Neuronal stem cell (in vitro differentiated cells): ENCODE results near the gene RPL10A.
A peak's percentile ranks its signal among the peaks of the same experiment; 100 is the strongest.
"Not testable (repeated sequence)": the region's sequence is repeated elsewhere in the genome, so short reads cannot be mapped to it uniquely, and the experiment has no call there.

Experiments used
- DNase-seq: peaks from one replicate; pipeline ENCODE4 v3.0.0-alpha.2; 2013; ENCODE audit warnings: low spot score
- H2AFZ ChIP-seq: one replicate; pipeline ENCODE4 v1.6.1; 2013; ENCODE audit warnings: mild to moderate bottlenecking, low read length, inconsistent platforms
- H2AK5ac ChIP-seq: 2 replicates; pipeline ENCODE4 v1.6.1; 2013; ENCODE audit warnings: low read depth, mild to moderate bottlenecking, inconsistent platforms, low read length, moderate library complexity, mixed read lengths
- H2BK120ac ChIP-seq: 2 replicates; pipeline ENCODE4 v1.6.1; 2013; ENCODE audit warnings: low read depth, mild to moderate bottlenecking, inconsistent platforms, low read length, moderate library complexity, mixed read lengths
- H2BK12ac ChIP-seq: one replicate; pipeline ENCODE4 v1.6.1; 2013; ENCODE audit warnings: low read length, inconsistent platforms
- H2BK15ac ChIP-seq: 2 replicates; pipeline ENCODE4 v1.6.1; 2013; ENCODE audit warnings: mild to moderate bottlenecking, low read length, inconsistent platforms, mixed read lengths
- H2BK5ac ChIP-seq: one replicate; pipeline ENCODE4 v1.6.1; 2013; ENCODE audit warnings: inconsistent platforms, mild to moderate bottlenecking, low read length, moderate library complexity
- H3K14ac ChIP-seq: one replicate; pipeline ENCODE4 v1.6.1; 2013; ENCODE audit warnings: low read length, inconsistent platforms
- H3K18ac ChIP-seq: 2 replicates; pipeline ENCODE4 v1.6.1; 2013; ENCODE audit warnings: low read length, inconsistent platforms
- H3K23ac ChIP-seq: 2 replicates; pipeline ENCODE4 v1.6.1; 2013; ENCODE audit warnings: low read depth, mild to moderate bottlenecking, mixed read lengths, low read length, inconsistent platforms; ENCODE audit not compliant: poor library complexity
- H3K27ac ChIP-seq: replicated peaks from 3 replicates; pipeline ENCODE4 v1.5.1; 2013; ENCODE audit warnings: low read length, inconsistent platforms
- H3K27me3 ChIP-seq, 3 experiments: 2 replicates each; pipeline ENCODE4 v1.6.1; 2013; ENCODE audit warnings: low read length in 3 of 3, mild to moderate bottlenecking in 2 of 3, inconsistent platforms in 1 of 3, low read depth in 1 of 3, mixed read lengths in 1 of 3, moderate library complexity in 1 of 3; ENCODE audit not compliant: control insufficient read depth in 3 of 3, insufficient read depth in 3 of 3
- H3K36me3 ChIP-seq, 2 donors: replicated peaks in 1 of 2; 2 replicates each; pipeline ENCODE4 v1.6.1; 2013; ENCODE audit warnings: low read length in 2 of 2; ENCODE audit not compliant: control insufficient read depth in 2 of 2, insufficient read depth in 2 of 2
- H3K4ac ChIP-seq: 2 replicates; pipeline ENCODE4 v1.6.1; 2013; ENCODE audit warnings: inconsistent platforms, mild to moderate bottlenecking, low read length, moderate library complexity
- H3K4me1 ChIP-seq, 2 donors: 1 replicate in 1 of 2; 2 replicates in 1 of 2; pipeline ENCODE4 v1.6.1; 2013; ENCODE audit warnings: low read length in 2 of 2, low read depth in 1 of 2; ENCODE audit not compliant: control insufficient read depth in 2 of 2, insufficient read depth in 1 of 2
- H3K4me2 ChIP-seq: one replicate; pipeline ENCODE4 v1.6.1; 2013; ENCODE audit warnings: mild to moderate bottlenecking, low read length, inconsistent platforms; ENCODE audit not compliant: insufficient read depth, poor library complexity, severe bottlenecking
- H3K4me3 ChIP-seq, 2 donors: 2 replicates each; pipeline ENCODE4 v1.5.1; 2013; ENCODE audit warnings: low read length in 2 of 2, mild to moderate bottlenecking in 2 of 2, inconsistent platforms in 1 of 2, moderate library complexity in 1 of 2
- H3K79me1 ChIP-seq: one replicate; pipeline ENCODE4 v1.6.1; 2013; ENCODE audit warnings: low read depth, mild to moderate bottlenecking, inconsistent platforms, low read length, moderate library complexity
- H3K9ac ChIP-seq: one replicate; pipeline ENCODE4 v1.6.1; 2013; ENCODE audit warnings: mild to moderate bottlenecking, low read depth, low read length, inconsistent platforms; ENCODE audit not compliant: poor library complexity
- H3K9me3 ChIP-seq, 2 donors: replicated peaks in 1 of 2; 2 replicates each; pipeline versions ENCODE3 to v1.6.1; 2013; ENCODE audit warnings: low read length in 2 of 2, mild to moderate bottlenecking in 2 of 2, inconsistent platforms in 1 of 2, low read depth in 1 of 2, mixed read lengths in 1 of 2, moderate library complexity in 1 of 2; ENCODE audit not compliant: control insufficient read depth in 2 of 2, insufficient read depth in 1 of 2
- H4K8ac ChIP-seq: one replicate; pipeline ENCODE4 v1.6.1; 2013; ENCODE audit warnings: low read depth, mild to moderate bottlenecking, inconsistent platforms, low read length, moderate library complexity
- H4K91ac ChIP-seq: one replicate; pipeline ENCODE4 v1.6.1; 2013; ENCODE audit warnings: low read length, low read depth, mild to moderate bottlenecking, inconsistent platforms; ENCODE audit not compliant: poor library complexity
- WGBS, 2 donors: extraction: QIAGEN DNeasy Blood & Tissue Kit; methylation state at CpG; one replicate each; pipeline ENCODE4 v1.1.7; 2013; ENCODE audit warnings: missing lambda C conversion rate in 2 of 2, mixed read lengths in 1 of 2; ENCODE audit not compliant: insufficient read length in 2 of 2, insufficient replicate concordance in 1 of 2; ENCODE audit errors: extremely low coverage in 2 of 2; 5-methylcytosine and 5-hydroxymethylcytosine counted together

RPL10A gene

DNA sequence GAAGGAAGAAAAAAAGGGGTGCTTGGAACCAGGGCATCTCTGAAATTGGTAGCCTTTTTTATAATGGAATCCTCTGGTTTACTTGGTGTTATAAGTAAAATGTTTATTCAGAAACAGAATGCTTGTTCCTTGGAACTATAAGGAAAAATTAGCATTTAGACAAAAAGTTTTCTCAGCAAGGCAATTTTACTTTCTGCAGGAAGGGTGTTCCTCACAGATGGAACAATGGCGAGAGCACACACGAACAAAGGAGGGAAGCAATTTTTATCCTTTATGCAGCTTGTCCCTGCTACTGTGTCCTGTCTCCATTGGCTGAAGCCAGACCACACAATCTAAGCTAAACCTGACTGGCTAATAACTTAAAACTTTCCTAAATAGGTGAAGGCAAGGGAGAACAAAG is 38.7 kb upstream of the RPL10A start:
- Histone ChIP-seq H3K27ac (no peak overlapping the region), H3K4me1 (peaks cover 0 to 9% of the 10 kb centered on the region in 2 donors), H4K91ac (no peak overlapping the region), H3K18ac (no peak overlapping the region), H3K27me3 (no peaks in the 10 kb centered on the region), H2BK120ac (no peak overlapping the region), H3K4me3 (no peak overlapping the region), H2AK5ac (no peak overlapping the region), H3K4ac (no peak overlapping the region), H2BK5ac (no peak overlapping the region), H2BK12ac (no peak overlapping the region), H3K79me1 (no peaks in the 10 kb centered on the region), H3K36me3 (peaks cover 5 to 15% of the 10 kb centered on the region in 2 donors), H3K4me2 (no peak overlapping the region), H2AFZ (no peak overlapping the region), H3K9me3 (peaks cover 11 to 17% of the 10 kb centered on the region in 2 donors), H2BK15ac (no peak overlapping the region), H4K8ac (no peak overlapping the region), H3K9ac (no peak overlapping the region), H3K14ac (no peak overlapping the region), H3K23ac (no peak overlapping the region)
- no CpG with 5 or more reads among the region's 2 CpGs for WGBS, 2 donors
- DNase-seq, result no peak

DNA sequence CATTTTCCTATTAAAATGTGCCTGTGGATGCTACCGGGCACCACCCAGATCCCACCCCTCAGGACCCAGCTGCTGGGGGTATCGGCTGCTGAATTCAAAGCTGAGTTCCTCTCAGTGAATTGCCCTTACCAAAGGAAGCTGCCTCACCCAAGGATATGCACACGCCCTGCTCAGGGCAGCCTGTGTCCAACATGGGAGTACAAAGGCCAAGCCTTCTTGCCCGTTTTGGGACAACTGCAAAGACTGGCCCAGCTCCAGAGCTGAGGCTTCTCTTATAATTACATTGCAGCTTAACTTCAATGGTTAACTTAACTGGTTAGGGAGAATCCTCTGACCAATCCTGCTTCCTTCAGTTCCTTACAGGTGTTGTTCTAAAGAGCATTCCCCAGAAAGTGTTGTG is 35.9 kb upstream of the RPL10A start:
- no CpG with 5 or more reads among the region's 4 CpGs for WGBS, 2 donors

DNA sequence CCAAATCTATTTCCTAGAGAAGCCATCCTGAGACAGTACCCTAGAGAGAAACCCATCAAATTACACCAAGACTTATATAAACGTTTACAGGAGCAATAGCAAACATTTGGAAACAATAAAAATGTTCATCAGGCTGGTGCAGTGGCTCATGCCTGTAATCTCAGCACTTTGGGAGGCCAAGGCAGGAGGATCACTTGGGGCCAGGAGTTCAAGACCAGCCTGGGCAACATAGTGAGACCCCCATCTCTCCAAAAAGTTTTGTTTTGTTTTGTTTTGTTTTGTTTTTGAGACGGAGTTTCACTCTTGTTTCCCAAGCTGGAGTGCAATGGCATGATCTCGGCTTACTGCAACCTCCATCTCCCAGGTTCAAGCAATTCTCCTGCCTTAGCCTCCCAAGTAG is 35.5 kb upstream of the RPL10A start:
- H3K9me3 ChIP-seq, result peaks cover 11 to 17% of the 10 kb centered on the region in 2 donors
- not testable (repeated sequence) for H4K91ac ChIP-seq, H3K4me1 ChIP-seq, H3K18ac ChIP-seq, H2BK15ac ChIP-seq, H3K4ac ChIP-seq, H4K8ac ChIP-seq, H3K79me1 ChIP-seq, H3K36me3 ChIP-seq, H3K14ac ChIP-seq, H2BK5ac ChIP-seq, H2BK12ac ChIP-seq, H3K4me2 ChIP-seq, DNase-seq, H2AK5ac ChIP-seq, H2AFZ ChIP-seq, H3K23ac ChIP-seq, H3K27ac ChIP-seq, H3K9ac ChIP-seq, H2BK120ac ChIP-seq, H3K27me3 ChIP-seq, H3K4me3 ChIP-seq
- WGBS, 2 donors, result no CpG with 5 or more reads among the region's 3 CpGs

More for the DNA sequence above, 35.9 kb upstream of the RPL10A start:
- Histone ChIP-seq H2AFZ (no peak overlapping the region), H3K27me3 (no peaks in the 10 kb centered on the region), H3K18ac (no peak overlapping the region), H4K8ac (no peak overlapping the region), H2BK15ac (no peak overlapping the region), H3K79me1 (no peaks in the 10 kb centered on the region), H3K23ac (no peak overlapping the region), H3K4me2 (no peak overlapping the region), H4K91ac (no peak overlapping the region), H3K14ac (no peak overlapping the region), H3K4me1 (peaks cover 0 to 1% of the 10 kb centered on the region in 2 donors), H2BK5ac (no peak overlapping the region), H2BK120ac (no peak overlapping the region), H3K4ac (no peak overlapping the region), H3K36me3 (peaks cover 0 to 2% of the 10 kb centered on the region in 2 donors), H2BK12ac (no peak overlapping the region), H3K9me3 (peaks cover 11 to 17% of the 10 kb centered on the region in 2 donors), H3K27ac (no peak overlapping the region), H2AK5ac (no peak overlapping the region), H3K9ac (no peak overlapping the region), H3K4me3 (no peak overlapping the region)
- DNase-seq, result no peak

DNA sequence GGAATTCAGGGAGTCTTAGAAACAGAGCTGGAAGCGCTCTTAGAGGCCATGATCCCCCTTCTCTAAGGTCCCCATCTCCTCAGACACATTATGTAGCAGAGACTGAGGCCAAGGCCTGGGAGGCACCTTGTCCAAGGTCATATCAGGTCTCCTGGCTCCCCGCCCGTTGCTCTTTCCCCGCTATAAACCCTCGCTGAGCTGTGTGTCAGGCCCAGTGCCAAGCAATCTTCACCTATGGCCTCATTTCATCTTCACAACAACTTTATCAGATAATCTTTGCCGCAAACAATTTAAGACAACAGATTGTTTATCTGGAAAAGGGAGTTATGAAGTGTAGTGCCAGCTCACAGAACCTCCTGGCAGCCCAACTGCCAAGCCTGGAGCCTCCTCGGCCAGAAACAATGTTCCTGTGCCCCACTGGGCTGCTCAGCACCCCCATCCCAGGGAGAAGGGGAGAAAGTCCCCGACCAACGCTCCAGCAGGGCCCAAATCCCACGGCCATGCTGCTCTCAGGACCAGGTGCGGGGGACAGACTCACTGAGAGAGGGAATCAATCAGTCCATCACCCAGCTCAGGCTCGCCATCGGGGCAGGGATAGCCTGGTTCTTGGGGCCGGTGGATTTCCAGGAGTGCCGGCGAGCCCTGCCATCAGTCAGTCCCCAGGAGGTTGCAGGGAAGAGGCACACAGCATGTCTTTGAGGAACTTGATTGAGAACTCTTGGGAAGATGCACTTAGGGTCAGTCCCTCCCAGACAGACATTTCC is 32.9 kb upstream of the RPL10A start:
- H3K4me2 ChIP-seq, result no peak overlapping the region
- H2AFZ ChIP-seq, result no peak overlapping the region
- H2BK12ac ChIP-seq, result no peak overlapping the region
- no peak overlapping the region for H2BK15ac ChIP-seq
- WGBS, 2 donors, result no CpG with 5 or more reads among the region's 16 CpGs
- H4K8ac ChIP-seq, result no peak overlapping the region
- H3K9me3 ChIP-seq, result peaks cover 0 to 2% of the 10 kb centered on the region in 2 donors
- H3K4me3 ChIP-seq, result no peak overlapping the region
- no peak overlapping the region for H3K4ac ChIP-seq
- peak overlapping the region; percentile 63 for H2AK5ac ChIP-seq
- H3K36me3 ChIP-seq, result no peaks in the 10 kb centered on the region
- H3K4me1 ChIP-seq, result peaks cover 0 to 1% of the 10 kb centered on the region in 2 donors
- H2BK120ac ChIP-seq, result peak overlapping the region; percentile 87
- H3K27me3 ChIP-seq, result no peaks in the 10 kb centered on the region
- no peak overlapping the region for H2BK5ac ChIP-seq
- DNase-seq, result no peak
- H4K91ac ChIP-seq, result no peak overlapping the region
- peak overlapping the region; percentile 61 for H3K18ac ChIP-seq
- peak overlapping the region; percentile 80 for H3K23ac ChIP-seq
- no peaks in the 10 kb centered on the region for H3K79me1 ChIP-seq
- H3K14ac ChIP-seq, result no peak overlapping the region
- peak overlapping the region; percentile 44 for H3K9ac ChIP-seq
- no peak overlapping the region for H3K27ac ChIP-seq
